ENCODE data around the gene CPOX.
A peak's percentile ranks its signal among the peaks of the same experiment; 100 is the strongest.

Gene CPOX

GRCh38 chr3:98532709-98533571, 60.5 kb downstream of the CPOX start:
- DNase-seq = no peak

DNA sequence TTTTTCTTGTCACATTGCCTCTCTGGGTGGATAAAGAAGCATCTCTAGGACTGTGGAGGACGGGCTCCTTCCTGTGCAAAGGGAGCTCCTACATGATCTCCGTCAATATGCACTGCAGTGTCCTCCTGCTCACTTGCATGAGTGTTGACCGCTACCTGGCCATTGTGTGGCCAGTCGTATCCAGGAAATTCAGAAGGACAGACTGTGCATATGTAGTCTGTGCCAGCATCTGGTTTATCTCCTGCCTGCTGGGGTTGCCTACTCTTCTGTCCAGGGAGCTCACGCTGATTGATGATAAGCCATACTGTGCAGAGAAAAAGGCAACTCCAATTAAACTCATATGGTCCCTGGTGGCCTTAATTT, 61.2 kb downstream of the CPOX start:
- no peak for DNase-seq

- DNase-seq = peak in 1 of 2 donors; percentile 32
Measured at GRCh38 chr3:98531622-98532274, 61.7 kb downstream of the CPOX start, which contains the start of gene GPR15. TSS of gene GPR15 (plus strand) at chr3:98531978. CDS start at chr3:98532034, 56 bp downstream.

DNA sequence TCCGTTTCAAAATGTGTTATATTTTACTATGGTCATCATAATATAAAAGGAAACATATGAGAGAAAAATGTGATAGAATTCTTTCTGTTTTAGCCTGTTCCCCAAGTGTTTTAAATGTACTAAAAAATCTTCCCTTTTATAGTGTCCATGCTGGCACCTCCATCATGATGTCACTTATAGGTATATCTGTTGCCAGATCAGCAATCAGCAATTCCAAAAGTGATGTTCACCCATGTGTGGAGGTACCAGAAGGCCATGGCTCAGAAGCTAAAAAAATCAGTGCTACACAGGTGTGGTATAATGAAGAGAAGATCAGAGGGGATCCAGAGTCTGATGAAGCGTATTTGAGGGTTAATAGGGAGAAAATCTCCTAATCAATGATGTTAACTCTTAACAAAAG, 62.7 kb downstream of the CPOX start:
- DNase-seq = no peak

GRCh38 chr3:98529856-98530459, 63.5 kb downstream of the CPOX start:
- no peak for DNase-seq

Measured in CD4-positive, alpha-beta T cell treated with Interferon alpha-2 for 1 hour (primary cell).